Panc1 (cell line): Measurements from ENCODE around the gene SHOX. TPM values are rescaled to one million over a fixed set of nuclear protein-coding genes. Genes with fewer than 3 reads are reported as not detected.
"Not testable (repeated sequence)": the region's sequence is repeated elsewhere in the genome, so short reads cannot be mapped to it uniquely, and the experiment has no call there.

Source experiments
- ATAC-seq: fragments of 200-7000 bp; cut with Tn5 transposase; 2 replicates; pipeline ENCODE4 v1.9.1; 2020; ENCODE audit warnings: mild to moderate bottlenecking, moderate library complexity
- BruUV-seq: library from RNA; stranded (reverse); fragments of 400-500 nt; replicated peaks from 2 replicates; lab custom pipeline; 2021; lab: Mats Ljungman, UMichigan
- CTCF ChIA-PET: fragments of 300-600 bp; sonication (Branson Sonifier 250); formaldehyde crosslinking; loops from one replicate; lab custom pipeline; 2022; ENCODE audit warnings: antibody characterized with exemption; lab: Charles Lee
- POLR2A ChIA-PET: fragments of 300-600 bp; sonication (Branson Sonifier 250); formaldehyde crosslinking; loops from one replicate; lab custom pipeline; 2022; ENCODE audit warnings: antibody characterized with exemption; lab: Charles Lee
- DNase-seq: peaks from one replicate; pipeline ENCODE4 v3.0.0-alpha.2; 2010; ENCODE audit warnings: low read depth, low spot score
- H3K27ac ChIP-seq: 2 replicates; pipeline ENCODE4 v1.5.1; 2011; ENCODE audit warnings: mild to moderate bottlenecking, low read length, inconsistent platforms
- H3K27me3 ChIP-seq: fragments of 200-500 bp; sonication (Bioruptor generic); 2 replicates; pipeline ENCODE4 v1.6.0; 2014; ENCODE audit warnings: low read length, inconsistent platforms; ENCODE audit not compliant: control insufficient read depth, insufficient read depth
- H3K36me3 ChIP-seq: fragments of 200-500 bp; sonication (Bioruptor generic); 2 replicates; pipeline ENCODE4 v1.5.1; 2014; ENCODE audit warnings: inconsistent platforms, mild to moderate bottlenecking, low read length, moderate library complexity; ENCODE audit not compliant: control insufficient read depth, insufficient read depth
- H3K4me1 ChIP-seq: 2 replicates; pipeline ENCODE4 v1.5.1; 2011; ENCODE audit warnings: inconsistent platforms, mild to moderate bottlenecking, low read length, moderate library complexity; ENCODE audit not compliant: control insufficient read depth, insufficient read depth
- H3K4me3 ChIP-seq, 2 experiments: 2 replicates each; pipeline ENCODE4 v1.5.1; 2011 to 2012; ENCODE audit warnings: low read depth in 2 of 2, low read length in 2 of 2, mild to moderate bottlenecking in 2 of 2, inconsistent platforms in 1 of 2, moderate library complexity in 1 of 2
- H3K9me3 ChIP-seq: fragments of 200-500 bp; sonication (Bioruptor generic); 2 replicates; pipeline ENCODE4 v1.5.1; 2014; ENCODE audit warnings: low read depth, mild to moderate bottlenecking, inconsistent platforms, low read length, moderate library complexity; ENCODE audit not compliant: control insufficient read depth, insufficient read depth
- CTCF ChIP-seq: fragments of 450-650 bp; IDR thresholded peaks from 2 replicates; pipeline ENCODE4 v1.5.1; 2017; ENCODE audit warnings: mild to moderate bottlenecking
- POLR2AphosphoS5 ChIP-seq: IDR thresholded peaks from 2 replicates; pipeline ENCODE4 v1.6.1; 2012; ENCODE audit warnings: mild to moderate bottlenecking, low read depth, low read length, moderate library complexity
- REST ChIP-seq, 2 experiments: IDR thresholded peaks; 2 replicates each; pipeline ENCODE4 v1.6.1; 2011 to 2012; ENCODE audit warnings: low read depth in 2 of 2, control low read depth in 1 of 2, low read length in 1 of 2, mild to moderate bottlenecking in 1 of 2, moderate library complexity in 1 of 2; ENCODE audit not compliant: insufficient read depth in 1 of 2
- SIN3A ChIP-seq: IDR thresholded peaks from 2 replicates; pipeline ENCODE4 v1.6.1; 2012; ENCODE audit warnings: low read depth, mild to moderate bottlenecking, low read length, moderate library complexity, borderline replicate concordance; ENCODE audit not compliant: insufficient read depth
- TCF7L2 ChIP-seq: IDR thresholded peaks from 2 replicates; pipeline ENCODE4 v1.6.1; 2011; ENCODE audit warnings: mild to moderate bottlenecking, low read depth, low read length, inconsistent platforms
- in situ Hi-C: cut with HindIII; loops from 2 replicates; pipeline ENCODE4 v1.10.0; 2016; ENCODE audit warnings: low sequenced_read_pairs, low pct_unique_long_range_greater_than_20kb
- intact Hi-C: fragments of 100-400 bp; cut with micrococcal nuclease; formaldehyde crosslinking; loops from one replicate; pipeline ENCODE4 v1.10.0; 2022; ENCODE audit not compliant: unreplicated experiment
- total RNA-seq: library from RNA; stranded (reverse); gene quantifications from one replicate; pipeline ENCODE4 v1.2.1, GENCODE V29; 2021; ENCODE audit not compliant: unreplicated experiment

Gene SHOX
- total RNA-seq, 1 experiment from 2014 or later: not detected

DNA sequence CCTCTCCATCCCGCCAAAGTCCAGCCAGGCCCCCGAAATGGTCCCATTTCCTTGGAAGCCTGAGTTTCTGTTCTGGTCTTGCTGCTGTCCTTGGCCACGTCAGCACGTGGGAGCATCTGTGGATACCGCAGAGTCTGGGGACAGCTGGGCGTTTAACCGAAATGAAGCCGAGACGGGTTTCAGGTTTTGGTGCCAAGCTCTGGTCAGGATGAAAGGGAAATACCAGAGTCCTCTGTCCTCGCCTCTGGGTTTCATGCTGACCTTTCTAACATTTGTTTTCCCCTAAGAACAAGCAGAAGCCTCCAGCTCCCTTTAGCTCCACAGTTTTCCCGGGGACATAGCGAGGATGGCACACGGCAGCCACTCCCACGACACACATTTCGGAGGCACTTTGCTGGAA lies 19.7 kb downstream of the SHOX start:
- CTCF ChIA-PET: no interaction called here
- in situ Hi-C loops (no loop called here), intact Hi-C loops (no loop called here)
- TF ChIP-seq POLR2AphosphoS5 (no peak), REST (IDR thresholded peaks at IDR 0.05; ENCODE audit: insufficient read depth in 1 of 2, low read depth in 2 of 2, low read length in 1 of 2) (no peak), CTCF (no peak), SIN3A (no peak), TCF7L2 (no peak)
- DNase-seq (no peak), ATAC-seq (no peak)
- Histone ChIP-seq H3K4me3 (no peak overlapping the region), H3K27ac (no peak overlapping the region), H3K4me1 (no peaks in the 10 kb centered on the region), H3K9me3 (no peaks in the 10 kb centered on the region), H3K27me3 (no peaks in the 10 kb centered on the region), H3K36me3 (no peaks in the 10 kb centered on the region)
- POLR2A ChIA-PET: no interaction called here
- no TSS peak for BruUV-seq

DNA sequence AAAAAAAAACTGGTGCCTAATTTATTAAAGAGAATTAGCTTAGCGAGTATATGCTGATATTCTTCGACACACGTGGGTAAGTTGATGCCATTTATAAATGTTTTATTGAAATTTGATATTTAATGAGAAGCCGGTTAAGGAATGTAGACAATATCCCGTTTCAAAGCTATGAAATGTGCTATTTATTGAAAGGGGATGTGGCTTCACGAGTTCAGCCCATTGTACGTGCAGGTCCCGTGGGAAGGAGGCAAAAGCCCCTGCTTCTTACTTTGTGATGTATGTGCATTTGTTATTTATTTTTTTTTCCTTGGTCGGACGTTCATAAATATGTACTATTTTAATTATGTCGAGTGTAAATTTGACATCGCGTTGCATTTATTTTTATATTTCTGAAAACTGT lies 20.2 kb downstream of the SHOX start:
- TF ChIP-seq SIN3A: no peak
- no peak for TF ChIP-seq REST (IDR thresholded peaks at IDR 0.05; ENCODE audit: insufficient read depth in 1 of 2, low read depth in 2 of 2, low read length in 1 of 2)
- no peak for TF ChIP-seq POLR2AphosphoS5
- TF ChIP-seq CTCF: no peak
- TF ChIP-seq TCF7L2: no peak
- Histone ChIP-seq H3K36me3 (no peaks in the 10 kb centered on the region), H3K9me3 (no peaks in the 10 kb centered on the region), H3K27ac (no peak overlapping the region), H3K4me1 (no peaks in the 10 kb centered on the region), H3K4me3 (no peak overlapping the region), H3K27me3 (no peaks in the 10 kb centered on the region)
- DNase-seq (no peak), ATAC-seq (no peak)
- in situ Hi-C loops: no loop called here
- BruUV-seq: no TSS peak
- POLR2A ChIA-PET: no interaction called here
- intact Hi-C loops: no loop called here
- CTCF ChIA-PET: no interaction called here

- CTCF ChIA-PET, in situ Hi-C loops, intact Hi-C loops: not testable (repeated sequence)
These were observed 21.3 kb downstream of the SHOX start for GRCh38 chrX:651922-652321.

More at GRCh38 chrX:651922-652321, 21.3 kb downstream of the SHOX start:
- H3K27ac ChIP-seq, POLR2A ChIA-PET, H3K4me3 ChIP-seq, H3K27me3 ChIP-seq, H3K4me1 ChIP-seq, H3K36me3 ChIP-seq, H3K9me3 ChIP-seq, ATAC-seq, BruUV-seq, DNase-seq: not testable (repeated sequence)
